ELR (cell line): ENCODE results near the gene MBTPS1.

Experiments used
- DNase-seq: peaks from one replicate; pipeline ENCODE4 v3.0.0-alpha.2; 2015; ENCODE audit warnings: low read depth

The MBTPS1 gene

GRCh38 chr16:84004442-84004841 lies 112.3 kb downstream of the MBTPS1 start:
- no peak for DNase-seq
